ENCODE results near the gene PPIL6.

The PPIL6 gene

DNA sequence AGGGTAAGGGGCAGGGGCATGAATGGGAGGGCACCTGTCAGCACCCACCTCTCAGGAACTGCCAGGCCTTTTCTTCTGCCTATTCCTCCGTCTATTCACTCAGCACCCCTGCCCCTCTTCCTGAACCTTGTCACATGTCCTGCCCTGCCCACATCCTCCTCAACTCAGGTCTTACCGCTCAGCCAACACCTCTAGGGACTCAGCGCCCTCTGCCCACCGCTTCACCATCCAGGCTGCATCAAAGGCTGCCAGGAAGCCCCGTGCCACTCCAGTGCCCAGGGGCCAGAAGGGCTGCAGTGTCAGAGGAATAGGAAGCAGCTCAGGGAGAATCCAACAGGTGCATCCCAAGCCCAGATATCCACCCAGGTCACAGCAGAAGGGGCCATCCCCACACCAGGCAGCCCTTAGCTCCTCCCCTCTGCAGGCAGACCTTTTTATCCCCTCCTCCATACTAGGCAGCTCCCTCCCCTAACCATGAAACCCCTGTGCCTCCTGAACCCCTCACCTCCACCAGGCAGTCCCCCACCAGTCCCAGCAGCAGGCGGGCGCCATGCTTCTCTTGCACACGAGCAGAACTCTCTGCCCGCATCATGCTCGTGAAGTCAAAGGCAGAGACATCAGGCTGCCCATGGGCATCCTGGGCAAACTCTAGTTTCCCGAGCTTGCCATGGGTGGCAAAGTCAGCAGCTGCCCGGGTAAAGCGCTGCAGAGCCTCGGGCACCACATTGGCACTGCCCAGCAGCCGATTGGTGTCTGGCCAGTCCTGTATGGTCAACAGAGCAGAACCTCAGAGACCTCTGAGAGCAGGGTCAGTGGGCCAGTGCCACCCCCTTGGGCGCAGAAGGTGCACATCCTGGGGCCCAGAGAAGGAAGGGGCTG, 9.6 kb upstream of the PPIL6 start:
- DNase-seq = no peak
- 96% methylated on average over 16 of the region's 16 CpGs for WGBS
- no peak overlapping the region for H2BK15ac ChIP-seq (ENCODE audit: low read depth, poor library complexity, severe bottlenecking)

DNA sequence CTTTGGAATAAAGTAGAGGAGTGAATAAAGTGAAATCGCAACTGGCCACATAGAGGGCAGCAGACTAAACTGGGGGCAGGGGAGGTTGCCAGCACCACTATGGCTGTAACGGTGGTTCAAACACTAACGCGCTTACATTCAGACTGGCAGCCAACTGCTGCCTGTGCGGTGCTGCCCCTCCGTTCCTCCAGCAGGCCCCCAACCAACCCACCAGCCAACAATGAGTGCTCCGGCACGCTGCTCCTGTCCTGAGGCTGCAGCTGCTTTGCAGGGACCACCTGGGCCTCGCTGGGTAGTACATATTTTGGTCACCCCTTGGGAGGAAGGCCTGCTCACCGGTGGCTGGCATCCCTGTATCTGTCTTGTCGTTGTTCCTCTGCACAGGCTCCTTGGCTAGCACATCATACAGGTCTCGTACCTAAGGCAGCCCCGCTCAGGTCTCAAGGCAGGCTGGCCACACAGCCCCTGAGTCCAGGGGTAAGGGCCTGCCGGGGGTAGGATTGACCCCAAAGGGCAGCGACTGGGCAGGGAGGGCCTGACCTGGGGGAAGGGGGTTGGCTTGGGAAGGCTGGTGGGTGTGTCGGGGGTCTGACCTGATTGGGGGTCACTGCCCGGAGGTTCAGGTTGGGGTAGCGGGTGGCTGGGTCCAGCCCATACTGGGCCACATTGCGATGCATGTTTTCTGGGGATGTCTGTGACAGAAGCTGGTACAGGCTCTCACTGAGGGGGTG, 8.8 kb upstream of the PPIL6 start:
- Histone ChIP-seq H3K9ac (ENCODE audit: low read length) (no peak overlapping the region), H2BK5ac (ENCODE audit: low read depth, low read length, poor library complexity, severe bottlenecking) (no peak overlapping the region), H3K18ac (ENCODE audit: low read depth in 1 of 2, low read length in 2 of 2) (no peak overlapping the region), H2BK15ac (ENCODE audit: low read depth, poor library complexity, severe bottlenecking) (no peak overlapping the region), H4K91ac (ENCODE audit: low read length) (no peak overlapping the region), H3K9me3 (ENCODE audit: control insufficient read depth, low read length) (no peaks in the 10 kb centered on the region), H3K27ac (ENCODE audit: low read length, poor library complexity, severe bottlenecking) (no peak overlapping the region), H2AFZ (ENCODE audit: low read depth, low read length) (no peak overlapping the region), H3K4me3 (ENCODE audit: insufficient read depth in 1 of 2, low read depth in 1 of 2, low read length in 2 of 2) (no peak overlapping the region), H3K79me1 (replicated peaks; ENCODE audit: low read length, poor library complexity, severe bottlenecking) (peaks cover 26% of the 10 kb centered on the region), H3K4ac (ENCODE audit: low read depth in 1 of 2, low read length in 2 of 2) (no peak overlapping the region), H3K14ac (ENCODE audit: low read length in 2 of 2) (no peak overlapping the region), H3K23ac (ENCODE audit: low read length in 2 of 2) (no peak overlapping the region), H2AK5ac (ENCODE audit: low read length, severe bottlenecking) (no peak overlapping the region), H3K36me3 (ENCODE audit: control insufficient read depth in 1 of 2, insufficient read depth in 2 of 2, low read depth in 1 of 2, low read length in 2 of 2) (peaks cover 65 to 88% of the 10 kb centered on the region in 2 experiments), H2BK12ac (ENCODE audit: low read length in 2 of 2) (no peak overlapping the region), H3K27me3 (ENCODE audit: control insufficient read depth in 1 of 2, insufficient read depth in 1 of 2, low read length in 2 of 2) (no peaks in the 10 kb centered on the region), H2BK120ac (ENCODE audit: low read depth, low read length) (no peak overlapping the region), H3K4me2 (ENCODE audit: low read length, poor library complexity, severe bottlenecking) (no peak overlapping the region), H3K4me1 (ENCODE audit: control insufficient read depth, insufficient read depth, low read depth, low read length) (peaks cover 9% of the 10 kb centered on the region), H4K8ac (ENCODE audit: low read length) (no peak overlapping the region)
- WGBS = 97% methylated on average over 19 of the region's 19 CpGs
- no peak for DNase-seq

More for the DNA sequence above, 9.6 kb upstream of the PPIL6 start:
- H3K36me3 ChIP-seq (ENCODE audit: control insufficient read depth in 1 of 2, insufficient read depth in 2 of 2, low read depth in 1 of 2, low read length in 2 of 2) = peaks cover 56 to 80% of the 10 kb centered on the region in 2 experiments
- no peak overlapping the region for H4K91ac ChIP-seq (ENCODE audit: low read length)
- no peaks in the 10 kb centered on the region for H3K27me3 ChIP-seq (ENCODE audit: control insufficient read depth in 1 of 2, insufficient read depth in 1 of 2, low read length in 2 of 2)
- H3K23ac ChIP-seq (ENCODE audit: low read length in 2 of 2) = no peak overlapping the region
- no peak overlapping the region for H3K4ac ChIP-seq (ENCODE audit: low read depth in 1 of 2, low read length in 2 of 2)
- H3K18ac ChIP-seq (ENCODE audit: low read depth in 1 of 2, low read length in 2 of 2) = no peak overlapping the region
- H3K9ac ChIP-seq (ENCODE audit: low read length) = no peak overlapping the region
- H3K9me3 ChIP-seq (ENCODE audit: control insufficient read depth, low read length) = no peaks in the 10 kb centered on the region
- H2BK5ac ChIP-seq (ENCODE audit: low read depth, low read length, poor library complexity, severe bottlenecking) = no peak overlapping the region
- peaks cover 13% of the 10 kb centered on the region for H3K4me1 ChIP-seq (ENCODE audit: control insufficient read depth, insufficient read depth, low read depth, low read length)
- no peak overlapping the region for H4K8ac ChIP-seq (ENCODE audit: low read length)
- H3K4me2 ChIP-seq (ENCODE audit: low read length, poor library complexity, severe bottlenecking) = no peak overlapping the region
- no peak overlapping the region for H2BK120ac ChIP-seq (ENCODE audit: low read depth, low read length)
- no peak overlapping the region for H2AFZ ChIP-seq (ENCODE audit: low read depth, low read length)
- H3K4me3 ChIP-seq (ENCODE audit: insufficient read depth in 1 of 2, low read depth in 1 of 2, low read length in 2 of 2) = no peak overlapping the region
- H3K79me1 ChIP-seq (replicated peaks; ENCODE audit: low read length, poor library complexity, severe bottlenecking) = peaks cover 28% of the 10 kb centered on the region
- H3K14ac ChIP-seq (ENCODE audit: low read length in 2 of 2) = no peak overlapping the region
- no peak overlapping the region for H2AK5ac ChIP-seq (ENCODE audit: low read length, severe bottlenecking)
- no peak overlapping the region for H3K27ac ChIP-seq (ENCODE audit: low read length, poor library complexity, severe bottlenecking)
- no peak overlapping the region for H2BK12ac ChIP-seq (ENCODE audit: low read length in 2 of 2)

DNA sequence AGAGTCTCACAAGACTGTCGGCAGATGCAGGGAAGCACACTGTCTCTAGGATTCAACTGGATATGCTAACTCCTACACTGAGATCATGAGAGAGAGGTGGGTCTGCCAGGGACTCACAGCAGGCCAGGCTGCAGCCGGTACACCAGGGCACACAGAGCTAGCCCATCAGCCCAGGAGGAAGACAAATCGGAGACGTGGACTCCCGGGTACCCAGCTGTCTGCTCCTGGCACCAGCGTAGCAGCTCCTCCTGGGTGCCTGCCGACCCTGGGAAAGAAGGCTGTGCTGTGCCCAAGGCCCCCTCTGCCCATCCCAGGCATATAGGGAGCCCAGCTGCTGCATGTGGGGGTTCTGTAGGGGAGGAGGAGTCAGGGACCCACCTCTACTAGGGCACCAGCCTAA, 8.2 kb upstream of the PPIL6 start:
- no peak overlapping the region for H3K9ac ChIP-seq (ENCODE audit: low read length)
- H3K23ac ChIP-seq (ENCODE audit: low read length in 2 of 2) = no peak overlapping the region
- H3K14ac ChIP-seq (ENCODE audit: low read length in 2 of 2) = no peak overlapping the region
- H3K4me1 ChIP-seq (ENCODE audit: control insufficient read depth, insufficient read depth, low read depth, low read length) = peaks cover 3% of the 10 kb centered on the region
- H2AFZ ChIP-seq (ENCODE audit: low read depth, low read length) = no peak overlapping the region
- no peak overlapping the region for H2AK5ac ChIP-seq (ENCODE audit: low read length, severe bottlenecking)
- H3K4me2 ChIP-seq (ENCODE audit: low read length, poor library complexity, severe bottlenecking) = no peak overlapping the region
- no peak overlapping the region for H2BK12ac ChIP-seq (ENCODE audit: low read length in 2 of 2)
- peaks cover 26% of the 10 kb centered on the region for H3K79me1 ChIP-seq (replicated peaks; ENCODE audit: low read length, poor library complexity, severe bottlenecking)
- H2BK120ac ChIP-seq (ENCODE audit: low read depth, low read length) = no peak overlapping the region
- H3K27me3 ChIP-seq (ENCODE audit: control insufficient read depth in 1 of 2, insufficient read depth in 1 of 2, low read length in 2 of 2) = no peaks in the 10 kb centered on the region
- H3K36me3 ChIP-seq (ENCODE audit: control insufficient read depth in 1 of 2, insufficient read depth in 2 of 2, low read depth in 1 of 2, low read length in 2 of 2) = peaks cover 69 to 89% of the 10 kb centered on the region in 2 experiments
- 100% methylated on average over 5 of the region's 7 CpGs for WGBS
- H2BK5ac ChIP-seq (ENCODE audit: low read depth, low read length, poor library complexity, severe bottlenecking) = no peak overlapping the region
- no peak overlapping the region for H3K4me3 ChIP-seq (ENCODE audit: insufficient read depth in 1 of 2, low read depth in 1 of 2, low read length in 2 of 2)
- no peak overlapping the region for H3K18ac ChIP-seq (ENCODE audit: low read depth in 1 of 2, low read length in 2 of 2)
- no peak overlapping the region for H3K27ac ChIP-seq (ENCODE audit: low read length, poor library complexity, severe bottlenecking)
- H3K4ac ChIP-seq (ENCODE audit: low read depth in 1 of 2, low read length in 2 of 2) = no peak overlapping the region
- no peaks in the 10 kb centered on the region for H3K9me3 ChIP-seq (ENCODE audit: control insufficient read depth, low read length)
- no peak overlapping the region for H2BK15ac ChIP-seq (ENCODE audit: low read depth, poor library complexity, severe bottlenecking)
- H4K91ac ChIP-seq (ENCODE audit: low read length) = no peak overlapping the region
- no peak for DNase-seq
- no peak overlapping the region for H4K8ac ChIP-seq (ENCODE audit: low read length)

DNA sequence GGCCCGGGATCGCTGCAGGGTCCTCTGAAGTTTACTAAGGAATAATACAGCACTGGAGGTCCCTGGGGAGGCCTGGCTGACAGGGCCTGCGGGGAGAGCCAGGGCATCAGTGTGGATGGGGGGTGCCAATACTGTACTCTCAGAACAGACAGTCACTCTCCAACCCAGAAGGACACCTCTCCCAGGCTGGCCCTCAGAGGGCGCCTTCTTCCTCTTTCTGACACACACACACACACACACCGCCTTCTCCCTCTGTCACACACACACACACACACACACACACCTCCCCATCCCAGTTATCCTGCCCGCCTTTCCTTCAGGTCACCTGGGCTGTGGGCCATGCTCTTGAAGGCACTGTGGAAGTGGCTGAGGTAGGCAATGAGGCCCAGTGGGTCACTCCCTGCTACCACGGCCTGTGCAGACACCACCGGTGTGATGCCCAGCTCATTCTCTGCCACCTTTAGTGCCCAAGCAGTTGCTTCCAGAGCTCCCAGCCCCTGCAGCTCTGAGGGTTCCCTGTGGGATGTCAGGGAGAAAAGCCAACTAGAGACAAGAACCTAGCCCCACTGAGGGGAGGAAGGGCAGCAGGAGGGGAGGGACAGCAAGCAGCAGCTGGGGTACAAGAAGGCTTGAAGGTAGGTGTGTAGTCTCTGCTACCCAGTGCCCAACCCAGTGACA, 7.6 kb upstream of the PPIL6 start:
- no peak overlapping the region for H2BK5ac ChIP-seq (ENCODE audit: low read depth, low read length, poor library complexity, severe bottlenecking)
- H3K36me3 ChIP-seq (ENCODE audit: control insufficient read depth in 1 of 2, insufficient read depth in 2 of 2, low read depth in 1 of 2, low read length in 2 of 2) = peaks cover 69 to 89% of the 10 kb centered on the region in 2 experiments
- H3K18ac ChIP-seq (ENCODE audit: low read depth in 1 of 2, low read length in 2 of 2) = no peak overlapping the region
- H4K91ac ChIP-seq (ENCODE audit: low read length) = peak overlapping the region; percentile 28
- no peak overlapping the region for H2BK15ac ChIP-seq (ENCODE audit: low read depth, poor library complexity, severe bottlenecking)
- H3K4me1 ChIP-seq (ENCODE audit: control insufficient read depth, insufficient read depth, low read depth, low read length) = peaks cover 2% of the 10 kb centered on the region
- H3K4me3 ChIP-seq (ENCODE audit: insufficient read depth in 1 of 2, low read depth in 1 of 2, low read length in 2 of 2) = no peak overlapping the region
- no peaks in the 10 kb centered on the region for H3K27me3 ChIP-seq (ENCODE audit: control insufficient read depth in 1 of 2, insufficient read depth in 1 of 2, low read length in 2 of 2)
- H3K9ac ChIP-seq (ENCODE audit: low read length) = no peak overlapping the region
- H3K23ac ChIP-seq (ENCODE audit: low read length in 2 of 2) = peak overlapping the region in 1 of 2 experiments; percentile 32
- no peak overlapping the region for H2AK5ac ChIP-seq (ENCODE audit: low read length, severe bottlenecking)
- no peak overlapping the region for H3K4me2 ChIP-seq (ENCODE audit: low read length, poor library complexity, severe bottlenecking)
- H2BK12ac ChIP-seq (ENCODE audit: low read length in 2 of 2) = no peak overlapping the region
- no peak overlapping the region for H2AFZ ChIP-seq (ENCODE audit: low read depth, low read length)
- no peak overlapping the region for H2BK120ac ChIP-seq (ENCODE audit: low read depth, low read length)
- no peak for DNase-seq
- peaks cover 21% of the 10 kb centered on the region for H3K79me1 ChIP-seq (replicated peaks; ENCODE audit: low read length, poor library complexity, severe bottlenecking)
- no peak overlapping the region for H3K14ac ChIP-seq (ENCODE audit: low read length in 2 of 2)
- no peak overlapping the region for H3K4ac ChIP-seq (ENCODE audit: low read depth in 1 of 2, low read length in 2 of 2)
- H3K27ac ChIP-seq (ENCODE audit: low read length, poor library complexity, severe bottlenecking) = no peak overlapping the region
- peak overlapping the region; percentile 24 for H4K8ac ChIP-seq (ENCODE audit: low read length)
- 85% methylated on average over 6 of the region's 8 CpGs for WGBS
- H3K9me3 ChIP-seq (ENCODE audit: control insufficient read depth, low read length) = no peaks in the 10 kb centered on the region

All from mesenchymal stem cell (in vitro differentiated cells and primary cell).